ENCODE data around the gene ZMIZ1.

ZMIZ1 gene

GRCh38 chr10:79314761-79315601 lies 246.2 kb downstream of the ZMIZ1 start:
- DNase-seq: no peak

GRCh38 chr10:79315602-79315920 lies 246.8 kb downstream of the ZMIZ1 start:
- no peak for DNase-seq

GRCh38 chr10:79316671-79317431 lies 248.1 kb downstream of the ZMIZ1 start:
- DNase-seq: peak; percentile 31

GRCh38 chr10:79318369-79318768 lies 249.6 kb downstream of the ZMIZ1 start:
- DNase-seq: no peak

GRCh38 chr10:79319115-79319771 lies 250.5 kb downstream of the ZMIZ1 start:
- DNase-seq: no peak

- no peak for DNase-seq
Measured at GRCh38 chr10:79320316-79320715, 251.6 kb downstream of the ZMIZ1 start.

- DNase-seq: peak; percentile 57
Measured at GRCh38 chr10:79320820-79321493, 252.2 kb downstream of the ZMIZ1 start.

GRCh38 chr10:79321494-79321882 lies 252.7 kb downstream of the ZMIZ1 start:
- DNase-seq: no peak

GRCh38 chr10:79321951-79322350 lies 253.2 kb downstream of the ZMIZ1 start:
- no peak for DNase-seq

GRCh38 chr10:79322616-79323543 lies 254.1 kb downstream of the ZMIZ1 start:
- DNase-seq: peak; percentile 83

- DNase-seq: no peak
Measured at GRCh38 chr10:79323602-79324001, 254.8 kb downstream of the ZMIZ1 start.

- DNase-seq: no peak
Measured at GRCh38 chr10:79324032-79324695, 255.4 kb downstream of the ZMIZ1 start.

- DNase-seq: no peak
Measured at GRCh38 chr10:79326361-79327089, 257.8 kb downstream of the ZMIZ1 start.

- no peak for DNase-seq
Measured at GRCh38 chr10:79327090-79327457, 258.3 kb downstream of the ZMIZ1 start.

GRCh38 chr10:79328147-79328701 lies 259.5 kb downstream of the ZMIZ1 start:
- no peak for DNase-seq

- DNase-seq: no peak
Measured at GRCh38 chr10:79328737-79329504, 260.2 kb downstream of the ZMIZ1 start.

GRCh38 chr10:79329529-79329928 lies 260.8 kb downstream of the ZMIZ1 start:
- DNase-seq: no peak

- no peak for DNase-seq
Measured at GRCh38 chr10:79331226-79331625, 262.5 kb downstream of the ZMIZ1 start.

- peak; percentile 90 for DNase-seq
Measured at GRCh38 chr10:79331709-79332108, 262.9 kb downstream of the ZMIZ1 start.

Measured in activated CD4-positive, alpha-beta T cell treated with anti-CD3 and anti-CD28 coated beads for 48 hours (primary cell).